A549 (cell line): ENCODE data around the gene PTPRN2. TPM values are rescaled to one million over a fixed set of nuclear protein-coding genes. Genes with fewer than 3 reads are reported as not detected.

ENCODE experiments used
- ATAC-seq, 2 experiments: fragments of 200-7000 bp in 1 of 2; fragments of >200 bp in 1 of 2; cut with Nextera tagmentation in 1 of 2; cut with Tn5 transposase in 1 of 2; 3 replicates each; pipeline versions ENCODE4 v1.8.0 to v1.9.1; 2018 to 2020; ENCODE audit warnings: mild to moderate bottlenecking in 1 of 2, moderate library complexity in 1 of 2
- CTCF ChIA-PET: fragments of 300-600 bp; sonication (Branson Sonifier 250); formaldehyde crosslinking; extraction: SDS; loops from one replicate; lab custom pipeline; 2021; ENCODE audit warnings: antibody characterized with exemption, inconsistent platforms; lab: Yijun Ruan, JAX
- POLR2A ChIA-PET: fragments of 350-600 bp; formaldehyde crosslinking; extraction: SDS; loops from one replicate; lab custom pipeline; 2021; ENCODE audit warnings: antibody characterized with exemption, inconsistent platforms; lab: Yijun Ruan, JAX
- DNase-seq, 2 experiments: peaks; one replicate each; pipeline versions ENCODE4 v3.0.0 to v3.0.0-alpha.2; 2011 to 2016; ENCODE audit warnings: low read depth in 1 of 2, low spot score in 1 of 2
- FAIRE-seq: peaks from 2 replicates; lab custom pipeline; 2011; peaks lifted over from hg19 to GRCh38; lab: Jason Lieb, UNC
- H3K27ac ChIP-seq, 2 experiments: fragments of >200 bp; sonication (Bioruptor Twin); formaldehyde crosslinking; 3 replicates each; pipeline ENCODE4 v1.5.1; 2016 to 2017
- H3K4me1 ChIP-seq: fragments of >200 bp; sonication (Bioruptor Twin); formaldehyde crosslinking; 3 replicates; pipeline ENCODE4 v1.6.1; 2016
- H3K4me2 ChIP-seq: fragments of >200 bp; sonication (Bioruptor Twin); formaldehyde crosslinking; 3 replicates; pipeline ENCODE4 v1.6.1; 2016
- H3K4me3 ChIP-seq: fragments of >200 bp; sonication (Bioruptor Twin); formaldehyde crosslinking; 3 replicates; pipeline ENCODE4 v1.5.1; 2016
- H3K9me3 ChIP-seq: fragments of >200 bp; sonication (Bioruptor Twin); formaldehyde crosslinking; 3 replicates; pipeline ENCODE4 v1.6.1; 2016
- CBX8 ChIP-seq: fragments of 200-600 bp; sonication (generic); IDR thresholded peaks from 2 replicates; pipeline ENCODE4 v1.6.1; 2016
- CTCF ChIP-seq: fragments of >200 bp; sonication (Bioruptor Twin); formaldehyde crosslinking; IDR thresholded peaks from 3 replicates; pipeline ENCODE4 v1.5.1; 2016
- EHF ChIP-seq: fragments of 250-450 bp; sonication (Bioruptor Pico); IDR thresholded peaks from 2 replicates; pipeline ENCODE4 v1.5.0; 2020; ENCODE audit warnings: mild to moderate bottlenecking
- EHMT2 ChIP-seq: fragments of 200-600 bp; sonication (generic); IDR thresholded peaks from 2 replicates; pipeline ENCODE4 v1.6.1; 2016; ENCODE audit warnings: antibody characterized with exemption, low read depth, mild to moderate bottlenecking, moderate library complexity
- ESRRA ChIP-seq: fragments of 150-350 bp; IDR thresholded peaks from 2 replicates; pipeline ENCODE4 v1.6.1; 2014; ENCODE audit warnings: mild to moderate bottlenecking, low read length, borderline replicate concordance
- FOSL2 ChIP-seq, 2 experiments: fragments of 450-650 bp in 1 of 2; fragments of >200 bp in 1 of 2; sonication (Bioruptor Twin) in 1 of 2; formaldehyde crosslinking; IDR thresholded peaks; 2 replicates each; pipeline versions ENCODE4 v1.5.0 to v1.6.1; 2016 to 2020; ENCODE audit warnings: mild to moderate bottlenecking in 1 of 2, moderate library complexity in 1 of 2
- GATA3 ChIP-seq: IDR thresholded peaks from 2 replicates; pipeline ENCODE4 v1.6.1; 2012; ENCODE audit warnings: borderline replicate concordance
- HDAC2 ChIP-seq: fragments of 200-600 bp; sonication (generic); IDR thresholded peaks from 2 replicates; pipeline ENCODE4 v1.6.1; 2016
- HEYL ChIP-seq: fragments of 250-450 bp; sonication (Bioruptor Pico); IDR thresholded peaks from 2 replicates; pipeline ENCODE4 v1.8.0; 2021; ENCODE audit warnings: mild to moderate bottlenecking, moderate library complexity
- HOXB5 ChIP-seq: fragments of 250-450 bp; sonication (Bioruptor Pico); IDR thresholded peaks from 2 replicates; pipeline ENCODE4 v1.5.0; 2020; ENCODE audit warnings: mild to moderate bottlenecking, moderate library complexity
- JUN ChIP-seq, 2 experiments: fragments of >200 bp; sonication (Bioruptor Twin); formaldehyde crosslinking; IDR thresholded peaks; 2 replicates in 1 of 2; 3 replicates in 1 of 2; pipeline ENCODE4 v1.6.1; 2016 to 2017
- KDM1A ChIP-seq: fragments of 200-600 bp; sonication (generic); IDR thresholded peaks from 2 replicates; pipeline ENCODE4 v1.6.1; 2016; ENCODE audit warnings: low read depth, mild to moderate bottlenecking
- KDM5A ChIP-seq: fragments of 200-600 bp; sonication (generic); IDR thresholded peaks from 2 replicates; pipeline ENCODE4 v1.6.1; 2016; ENCODE audit warnings: antibody characterized with exemption, mild to moderate bottlenecking
- MAX ChIP-seq: IDR thresholded peaks from 2 replicates; pipeline ENCODE4 v1.6.1; 2012
- MAZ ChIP-seq: fragments of 150-350 bp; IDR thresholded peaks from 2 replicates; pipeline ENCODE4 v1.6.1; 2014; ENCODE audit warnings: antibody characterized with exemption, low read depth, low read length, borderline replicate concordance
- NFE2L2 ChIP-seq: fragments of 150-350 bp; conservative IDR thresholded peaks from 2 replicates; pipeline ENCODE4 v1.6.1; 2014; ENCODE audit warnings: low read length
- NR3C1 ChIP-seq: fragments of >200 bp; sonication (Bioruptor Twin); formaldehyde crosslinking; IDR thresholded peaks from 3 replicates; pipeline ENCODE4 v1.6.1; 2017
- RAD21 ChIP-seq, 2 experiments: fragments of >200 bp in 1 of 2; sonication (Bioruptor Twin) in 1 of 2; formaldehyde crosslinking in 1 of 2; IDR thresholded peaks in 1 of 2; conservative IDR thresholded peaks in 1 of 2; 2 replicates in 1 of 2; 3 replicates in 1 of 2; pipeline ENCODE4 v1.6.1; 2012 to 2018; ENCODE audit warnings: inconsistent platforms in 1 of 2
- RARB ChIP-seq: fragments of 250-450 bp; sonication (Bioruptor Pico); IDR thresholded peaks from 2 replicates; pipeline ENCODE4 v1.8.0; 2021; ENCODE audit warnings: mild to moderate bottlenecking, moderate library complexity
- RFX5 ChIP-seq: fragments of 450-650 bp; IDR thresholded peaks from 2 replicates; pipeline ENCODE4 v1.7.1; 2014; ENCODE audit warnings: antibody characterized with exemption, mild to moderate bottlenecking, moderate library complexity
- RNF2 ChIP-seq: fragments of 200-600 bp; sonication (generic); IDR thresholded peaks from 2 replicates; pipeline ENCODE4 v1.6.1; 2016; ENCODE audit warnings: low read depth, mild to moderate bottlenecking, antibody characterized with exemption, moderate library complexity, borderline replicate concordance
- WGBS: methylation state at CpG from one replicate; pipeline ENCODE4 v1.1.6; 2017; ENCODE audit errors: missing lambda C conversion rate; 5-methylcytosine and 5-hydroxymethylcytosine counted together
- polyA plus RNA-seq, 4 experiments: library from polyadenylated mRNA; depleted of rRNA in 3 of 4; stranded (reverse); fragments of >200 nt; fragmentation: RNase III in 1 of 4; extraction: RNeasy Plus Mini Kit Qiagen cat#74134 plus additional on column Dnase treatment in 1 of 4; gene quantifications; 2 replicates in 3 of 4; 3 replicates in 1 of 4; pipeline ENCODE4 v1.2.3, GENCODE V29; 2011 to 2017

Gene PTPRN2
- polyA plus RNA-seq, 2 of the 4 experiments (the other 2 are of a cell fraction), result 0.41 to 1.2 TPM

DNA sequence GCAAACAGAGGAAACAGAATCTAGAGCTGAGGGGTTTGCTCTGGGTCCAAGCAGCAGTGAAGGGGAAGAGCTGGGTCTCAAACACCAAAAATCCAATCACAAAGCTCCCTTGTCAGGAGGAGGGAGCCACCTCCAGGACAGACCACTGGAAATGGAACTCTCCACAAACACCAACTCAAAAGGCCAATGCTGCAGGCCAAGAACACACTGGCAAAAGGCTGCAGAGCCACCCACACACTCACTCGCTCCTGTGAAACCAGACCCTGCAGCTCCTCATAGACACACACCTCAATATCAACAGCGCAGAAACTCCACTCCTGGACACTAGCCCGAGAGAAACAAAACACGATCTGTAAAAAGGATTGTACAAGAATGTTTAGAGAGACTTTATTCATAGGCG, 213.5 kb downstream of the PTPRN2 start (continued):
- TF ChIP-seq CTCF, result no peak
- no peak for TF ChIP-seq GATA3
- TF ChIP-seq HEYL, result no peak
- TF ChIP-seq KDM1A, result no peak
- TF ChIP-seq MAX, result no peak
- no peak for TF ChIP-seq FOSL2 (IDR thresholded peaks at IDR 0.05)
- no peak for TF ChIP-seq FOSL2 (CRISPR knock-in tag; IDR thresholded peaks at IDR 0.05)
- TF ChIP-seq EHF (CRISPR knock-in tag), result no peak
- TF ChIP-seq, all 56 proteins: peak for 0

DNA sequence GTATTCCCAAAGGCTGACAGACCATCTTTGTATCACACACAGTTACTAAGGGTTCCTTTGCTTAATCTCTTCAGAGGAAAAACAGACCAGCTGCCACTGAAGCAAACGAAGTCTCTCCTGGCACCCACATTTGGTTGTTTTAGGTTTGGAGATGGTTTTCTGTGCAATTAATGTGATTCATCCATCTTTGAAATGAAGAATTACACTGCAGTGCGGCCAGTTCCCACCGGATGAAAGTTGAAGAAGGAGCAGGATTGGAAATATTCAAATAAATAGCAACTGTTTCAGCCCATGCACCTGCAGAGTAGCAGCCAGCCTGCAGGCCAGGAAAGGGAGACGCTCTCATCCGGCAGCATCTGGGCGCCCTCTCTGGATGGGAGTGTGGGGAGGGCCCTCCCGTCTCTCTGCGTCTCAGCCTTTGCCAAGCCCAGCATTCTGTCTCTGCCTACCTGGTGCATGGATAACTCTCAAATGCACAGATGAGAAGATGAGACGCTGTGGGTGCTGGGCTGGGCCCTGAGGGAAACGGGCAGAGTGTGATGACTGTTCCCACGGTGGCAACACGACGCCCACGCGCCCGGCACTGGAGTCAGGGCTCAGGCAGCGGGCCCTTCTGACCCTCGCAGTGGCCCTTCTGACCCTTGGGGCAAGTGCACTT, 214.0 kb downstream of the PTPRN2 start:
- Histone ChIP-seq H3K4me1 (no peaks in the 10 kb centered on the region), H3K4me2 (no peak overlapping the region), H3K9me3 (no peaks in the 10 kb centered on the region), H3K27ac (no peak overlapping the region), H3K4me3 (no peak overlapping the region)
- TF ChIP-seq HOXB5 (CRISPR knock-in tag), result no peak
- no peak for TF ChIP-seq HDAC2
- no peak for TF ChIP-seq MAZ
- TF ChIP-seq EHMT2, result no peak
- no peak for TF ChIP-seq NR3C1
- no peak for TF ChIP-seq JUN (IDR thresholded peaks at IDR 0.05)
- no peak for TF ChIP-seq CTCF
- no peak for TF ChIP-seq KDM5A
- TF ChIP-seq EHF (CRISPR knock-in tag), result no peak
- TF ChIP-seq FOSL2 (IDR thresholded peaks at IDR 0.05), result no peak
- TF ChIP-seq FOSL2 (CRISPR knock-in tag; IDR thresholded peaks at IDR 0.05), result no peak
- no peak for TF ChIP-seq CBX8
- no peak for TF ChIP-seq ESRRA
- POLR2A ChIA-PET, result no interaction called here
- no peak for ATAC-seq
- no peak for DNase-seq
- CTCF ChIA-PET, result interaction anchor here (0.9 kb wide), 1 partner anchor 17 kb away, joined by 3 read pairs; no protein-coding TSS in a partner anchor
- no peak for FAIRE-seq
- 67% methylated on average over 18 of the region's 18 CpGs for WGBS

DNA sequence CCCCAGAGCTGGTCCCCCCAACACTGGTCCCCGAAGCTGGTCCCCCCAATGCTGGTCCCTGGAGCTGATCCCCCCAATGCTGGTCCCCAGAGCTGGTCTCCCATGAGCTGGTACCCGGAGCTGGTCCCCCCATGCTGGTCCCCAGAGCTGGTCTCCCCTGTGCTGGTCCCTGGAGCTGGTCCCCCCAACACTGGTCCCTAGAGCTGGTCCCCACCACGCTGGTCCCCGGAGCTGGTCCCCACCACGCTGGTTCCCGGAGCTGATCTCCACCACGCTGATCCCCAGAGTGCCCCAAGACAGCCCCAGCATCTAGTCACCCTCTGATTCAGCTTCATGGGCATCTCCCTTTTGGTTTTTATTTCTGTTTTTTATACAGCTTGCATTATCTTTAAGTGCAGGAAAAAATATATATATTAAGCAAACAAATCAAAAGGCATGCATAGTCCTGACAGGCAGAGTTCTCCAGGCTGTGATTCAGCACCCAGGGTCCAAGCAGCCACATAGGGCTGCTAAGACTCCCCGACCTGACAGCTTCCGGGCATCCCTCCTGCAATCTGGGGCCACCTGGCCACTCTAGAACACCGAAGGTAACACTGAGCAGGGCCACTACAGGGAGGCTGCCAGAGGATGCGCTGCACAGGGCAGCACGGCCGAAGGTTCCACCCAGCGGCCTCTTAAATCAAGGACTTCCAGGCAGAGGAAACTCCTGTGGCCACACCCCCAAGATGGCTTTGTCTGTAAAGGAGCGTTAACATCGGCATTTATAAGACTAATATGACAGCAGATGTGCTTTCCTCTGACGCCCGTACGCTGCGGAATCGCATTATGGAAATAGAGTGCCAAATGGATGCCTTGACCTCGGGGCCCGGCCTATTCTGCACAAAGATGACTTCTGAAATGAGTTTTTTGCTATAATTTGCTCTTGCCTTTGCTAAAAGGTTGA, 215.0 kb downstream of the PTPRN2 start:
- ChIA-PET CTCF (no interaction called here), POLR2A (no interaction called here)
- ATAC-seq, result no peak
- FAIRE-seq, result no peak
- WGBS, result 52% methylated on average over 21 of the region's 23 CpGs
- H3K9me3 ChIP-seq, result no peaks in the 10 kb centered on the region
- H3K27ac ChIP-seq, result no peak overlapping the region
- DNase-seq, result no peak
- TF ChIP-seq RARB (no peak), RFX5 (no peak), RNF2 (no peak), CTCF (no peak), JUN (IDR thresholded peaks at IDR 0.05) (no peak), MAX (no peak), RAD21 (conservative IDR thresholded peaks at IDR 0.05 in 1 of 2, IDR thresholded peaks at IDR 0.05 in 1 of 2) (no peak), NFE2L2 (no peak)
- H3K4me2 ChIP-seq, result no peak overlapping the region
- H3K4me1 ChIP-seq, result no peaks in the 10 kb centered on the region
- H3K4me3 ChIP-seq, result no peak overlapping the region
